Caco-2 (cell line): ENCODE measurements around the gene CCDC174. TPM values are rescaled to one million over a fixed set of nuclear protein-coding genes. Genes with fewer than 3 reads are reported as not detected.

Experiments
- BruUV-seq: library from RNA; stranded (reverse); fragments of 400-500 nt; replicated peaks from 2 replicates; lab custom pipeline; 2021; lab: Mats Ljungman, UMichigan
- CTCF ChIA-PET: fragments of 300-600 bp; sonication (Branson Sonifier 250); formaldehyde crosslinking; loops from one replicate; lab custom pipeline; 2022; ENCODE audit warnings: antibody characterized with exemption; lab: Charles Lee
- POLR2A ChIA-PET: fragments of 300-600 bp; sonication (Branson Sonifier 250); formaldehyde crosslinking; loops from one replicate; lab custom pipeline; 2022; ENCODE audit warnings: antibody characterized with exemption; lab: Charles Lee
- DNase-seq, 2 experiments: peaks; one replicate each; pipeline versions ENCODE4 v3.0.0 to v3.0.0-alpha.2; 2020 to 2022
- H3K27me3 ChIP-seq: replicated peaks from 2 replicates; pipeline ENCODE4 v1.6.0; 2011; ENCODE audit warnings: low read length; ENCODE audit not compliant: control insufficient read depth, insufficient read depth
- H3K36me3 ChIP-seq: 2 replicates; pipeline ENCODE4 v1.5.1; 2011; ENCODE audit warnings: low read length; ENCODE audit not compliant: control insufficient read depth, insufficient read depth
- H3K4me1 ChIP-seq: fragments of 250-450 bp; sonication (Bioruptor Pico); 2 replicates; pipeline ENCODE4 v1.5.1; 2020; ENCODE audit warnings: mild to moderate bottlenecking
- H3K4me3 ChIP-seq: 2 replicates; pipeline ENCODE4 v1.5.1; 2011; ENCODE audit warnings: low read depth, mild to moderate bottlenecking, control low read depth, low read length
- H3K9me3 ChIP-seq: fragments of 250-450 bp; sonication (Bioruptor Pico); 2 replicates; pipeline ENCODE4 v1.5.1; 2020; ENCODE audit warnings: mild to moderate bottlenecking, moderate library complexity
- H3K27ac Mint-ChIP-seq: one replicate; pipeline ENCODE4 v1.8.0; 2022; ENCODE audit warnings: mixed read lengths; ENCODE audit not compliant: unreplicated experiment
- H3K27me3 Mint-ChIP-seq: one replicate; pipeline ENCODE4 v1.8.0; 2022; ENCODE audit warnings: mixed read lengths; ENCODE audit not compliant: insufficient read depth, unreplicated experiment
- H3K36me3 Mint-ChIP-seq: one replicate; pipeline ENCODE4 v1.8.0; 2022; ENCODE audit warnings: mild to moderate bottlenecking, mixed read lengths; ENCODE audit not compliant: insufficient read depth, unreplicated experiment
- H3K4me1 Mint-ChIP-seq: one replicate; pipeline ENCODE4 v1.8.0; 2022; ENCODE audit warnings: low read depth, mixed read lengths; ENCODE audit not compliant: unreplicated experiment
- H3K4me3 Mint-ChIP-seq: one replicate; pipeline ENCODE4 v1.8.0; 2022; ENCODE audit warnings: mild to moderate bottlenecking, moderate library complexity, mixed read lengths; ENCODE audit not compliant: unreplicated experiment
- H3K9me3 Mint-ChIP-seq: one replicate; pipeline ENCODE4 v1.8.0; 2022; ENCODE audit warnings: mixed read lengths; ENCODE audit not compliant: unreplicated experiment
- intact Hi-C: fragments of 100-400 bp; cut with micrococcal nuclease; formaldehyde crosslinking; loops from one replicate; pipeline ENCODE4 v1.10.0; 2022; ENCODE audit not compliant: unreplicated experiment
- total RNA-seq: library from RNA; stranded (reverse); gene quantifications from 2 replicates; pipeline ENCODE4 v1.2.3, GENCODE V29; 2022
- TF ChIP-seq, protein P1 (sequence below), 2 experiments: fragments of 200-600 bp in 1 of 2; IDR thresholded peaks; 1 replicate in 1 of 2; 2 replicates in 1 of 2; pipeline versions ENCODE4 v1.5.1 to v1.8.0; 2011 to 2022; ENCODE audit warnings: antibody characterized with exemption in 1 of 2, control low read depth in 1 of 2, inconsistent platforms in 1 of 2, low read depth in 1 of 2, low read length in 1 of 2, mild to moderate bottlenecking in 1 of 2, moderate library complexity in 1 of 2; ENCODE audit not compliant: insufficient read depth in 1 of 2, severe bottlenecking in 1 of 2, unreplicated experiment in 1 of 2

The CCDC174 gene
- total RNA-seq, 1 experiment from 2014 or later, result 22.4 TPM

- no peaks in the 10 kb centered on the region for H3K4me1 ChIP-seq
- no peaks in the 10 kb centered on the region for H3K27me3 ChIP-seq
- intact Hi-C loops, result loop anchor here (5.0 kb wide), 1 partner anchor 290 kb away; no protein-coding TSS in a partner anchor
- no peak for DNase-seq
- CTCF ChIA-PET, result interaction anchor here (1.6 to 2.1 kb wide), 2 partner anchors 54 to 149 kb away, joined by 6 read pairs; no protein-coding TSS in a partner anchor
- H3K4me3 ChIP-seq, result no peak overlapping the region
- Mint-ChIP-seq H3K4me3 (no peak overlapping the region), H3K4me1 (no peaks in the 10 kb centered on the region), H3K9me3 (no peaks in the 10 kb centered on the region), H3K27me3 (no peaks in the 10 kb centered on the region), H3K27ac (no peak overlapping the region), H3K36me3 (no peaks in the 10 kb centered on the region)
- H3K36me3 ChIP-seq, result no peaks in the 10 kb centered on the region
- POLR2A ChIA-PET, result interaction anchor here (0.6 kb wide), 1 partner anchor 155 kb away, joined by 3 read pairs; no protein-coding TSS in a partner anchor
- no TSS peak for BruUV-seq
- TF ChIP-seq, protein P1, sequence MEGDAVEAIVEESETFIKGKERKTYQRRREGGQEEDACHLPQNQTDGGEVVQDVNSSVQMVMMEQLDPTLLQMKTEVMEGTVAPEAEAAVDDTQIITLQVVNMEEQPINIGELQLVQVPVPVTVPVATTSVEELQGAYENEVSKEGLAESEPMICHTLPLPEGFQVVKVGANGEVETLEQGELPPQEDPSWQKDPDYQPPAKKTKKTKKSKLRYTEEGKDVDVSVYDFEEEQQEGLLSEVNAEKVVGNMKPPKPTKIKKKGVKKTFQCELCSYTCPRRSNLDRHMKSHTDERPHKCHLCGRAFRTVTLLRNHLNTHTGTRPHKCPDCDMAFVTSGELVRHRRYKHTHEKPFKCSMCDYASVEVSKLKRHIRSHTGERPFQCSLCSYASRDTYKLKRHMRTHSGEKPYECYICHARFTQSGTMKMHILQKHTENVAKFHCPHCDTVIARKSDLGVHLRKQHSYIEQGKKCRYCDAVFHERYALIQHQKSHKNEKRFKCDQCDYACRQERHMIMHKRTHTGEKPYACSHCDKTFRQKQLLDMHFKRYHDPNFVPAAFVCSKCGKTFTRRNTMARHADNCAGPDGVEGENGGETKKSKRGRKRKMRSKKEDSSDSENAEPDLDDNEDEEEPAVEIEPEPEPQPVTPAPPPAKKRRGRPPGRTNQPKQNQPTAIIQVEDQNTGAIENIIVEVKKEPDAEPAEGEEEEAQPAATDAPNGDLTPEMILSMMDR (IDR thresholded peaks at IDR 0.05; ENCODE audit: insufficient read depth in 1 of 2, low read depth in 1 of 2, low read length in 1 of 2, severe bottlenecking in 1 of 2, unreplicated experiment in 1 of 2), result no peak
- no peaks in the 10 kb centered on the region for H3K9me3 ChIP-seq
Observed at GRCh38 chr3:14632442-14632930, 19.1 kb upstream of the CCDC174 start.

DNA sequence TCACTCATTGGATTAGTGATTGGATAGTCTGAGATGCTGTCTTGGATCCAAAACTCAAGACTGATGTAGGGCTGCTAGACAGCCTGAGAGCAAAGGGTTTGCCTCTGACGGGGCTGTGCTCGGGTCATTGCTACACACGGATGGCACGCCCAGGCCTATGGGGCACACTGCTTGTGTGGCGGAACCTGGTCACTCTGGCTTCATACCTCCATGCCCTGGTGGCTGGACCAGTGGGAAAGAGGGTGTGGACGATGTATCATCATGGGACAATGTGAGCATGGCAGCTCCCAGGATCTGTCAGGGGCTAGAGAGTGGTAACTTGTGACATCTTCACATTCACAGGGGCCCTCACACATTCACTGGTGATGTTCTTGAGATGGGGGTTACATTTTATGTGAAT, 18.1 kb upstream of the CCDC174 start:
- H3K4me1 ChIP-seq, result no peaks in the 10 kb centered on the region
- no peaks in the 10 kb centered on the region for H3K9me3 Mint-ChIP-seq
- no peak overlapping the region for H3K27ac Mint-ChIP-seq
- H3K4me3 Mint-ChIP-seq, result no peak overlapping the region
- no peaks in the 10 kb centered on the region for H3K4me1 Mint-ChIP-seq
- H3K27me3 ChIP-seq, result no peaks in the 10 kb centered on the region
- no peak overlapping the region for H3K4me3 ChIP-seq
- no peaks in the 10 kb centered on the region for H3K36me3 Mint-ChIP-seq
- intact Hi-C loops, result loop anchor here (5.0 kb wide), 1 partner anchor 289 kb away; no protein-coding TSS in a partner anchor
- BruUV-seq, result no TSS peak
- ChIA-PET POLR2A (no interaction called here), CTCF (no interaction called here)
- no peaks in the 10 kb centered on the region for H3K36me3 ChIP-seq
- H3K27me3 Mint-ChIP-seq, result no peaks in the 10 kb centered on the region
- DNase-seq, result no peak
- TF ChIP-seq, protein P1 (IDR thresholded peaks at IDR 0.05; ENCODE audit: insufficient read depth in 1 of 2, low read depth in 1 of 2, low read length in 1 of 2, severe bottlenecking in 1 of 2, unreplicated experiment in 1 of 2), result no peak
- H3K9me3 ChIP-seq, result no peaks in the 10 kb centered on the region

DNA sequence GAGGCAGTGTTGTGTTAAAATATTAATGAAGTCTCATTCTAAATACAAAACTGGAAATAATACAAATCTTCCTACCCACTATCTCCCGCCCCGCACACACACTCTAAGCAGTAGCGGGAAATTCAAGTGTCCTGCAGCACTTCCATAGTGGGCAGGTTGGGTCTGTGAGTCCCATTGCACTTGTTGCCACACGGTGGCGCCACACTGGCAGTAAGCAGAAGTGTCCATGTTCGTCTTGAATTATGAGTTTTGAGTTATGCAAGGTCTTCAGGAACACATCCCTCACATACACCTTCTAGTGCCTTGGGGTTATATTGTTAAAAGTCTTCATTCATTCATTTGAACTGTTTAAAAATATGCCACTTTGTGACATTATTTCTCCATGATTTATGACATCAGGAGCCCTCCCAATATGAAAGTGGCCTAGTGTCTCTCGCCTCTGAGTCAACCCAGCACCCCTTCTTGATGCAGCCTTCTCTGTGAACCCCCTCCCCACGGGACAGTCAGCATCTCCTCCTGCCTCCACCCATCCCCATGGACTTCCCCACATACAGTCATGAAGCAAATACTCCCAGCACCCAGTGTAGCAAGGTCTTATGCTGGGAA, 17.6 kb upstream of the CCDC174 start:
- Histone ChIP-seq H3K4me3 (no peak overlapping the region), H3K27me3 (no peaks in the 10 kb centered on the region), H3K36me3 (no peaks in the 10 kb centered on the region), H3K9me3 (no peaks in the 10 kb centered on the region), H3K4me1 (no peaks in the 10 kb centered on the region)
- H3K4me3 Mint-ChIP-seq, result no peak overlapping the region
- no TSS peak for BruUV-seq
- peak; percentile 56 to 68 for DNase-seq
- TF ChIP-seq, protein P1 (IDR thresholded peaks at IDR 0.05; ENCODE audit: insufficient read depth in 1 of 2, low read depth in 1 of 2, low read length in 1 of 2, severe bottlenecking in 1 of 2, unreplicated experiment in 1 of 2), result peak; percentile 62 to 77
- CTCF ChIA-PET, result no interaction called here
- H3K36me3 Mint-ChIP-seq, result no peaks in the 10 kb centered on the region
- no peaks in the 10 kb centered on the region for H3K27me3 Mint-ChIP-seq
- H3K9me3 Mint-ChIP-seq, result no peaks in the 10 kb centered on the region
- intact Hi-C loops, result loop anchor here (1.0 to 5.0 kb wide), 2 partner anchors 147 to 288 kb away; no protein-coding TSS in a partner anchor
- H3K27ac Mint-ChIP-seq, result no peak overlapping the region
- POLR2A ChIA-PET, result no interaction called here
- H3K4me1 Mint-ChIP-seq, result no peaks in the 10 kb centered on the region
